Stimulated activated CD8-positive, alpha-beta memory T cell treated with anti-CD3 and anti-CD28 coated beads, Interleukin-4, amount 100 ng/mL, for 1 hour (primary cell): Measurements from ENCODE around the gene HOXD11.
A peak's percentile ranks its signal among the peaks of the same experiment; 100 is the strongest.

Experiments
- DNase-seq, 2 donors: peaks; one replicate each; pipeline ENCODE4 v3.0.0-alpha.2; 2020; ENCODE audit warnings: low read depth in 2 of 2, low spot score in 1 of 2

Gene HOXD11

DNA sequence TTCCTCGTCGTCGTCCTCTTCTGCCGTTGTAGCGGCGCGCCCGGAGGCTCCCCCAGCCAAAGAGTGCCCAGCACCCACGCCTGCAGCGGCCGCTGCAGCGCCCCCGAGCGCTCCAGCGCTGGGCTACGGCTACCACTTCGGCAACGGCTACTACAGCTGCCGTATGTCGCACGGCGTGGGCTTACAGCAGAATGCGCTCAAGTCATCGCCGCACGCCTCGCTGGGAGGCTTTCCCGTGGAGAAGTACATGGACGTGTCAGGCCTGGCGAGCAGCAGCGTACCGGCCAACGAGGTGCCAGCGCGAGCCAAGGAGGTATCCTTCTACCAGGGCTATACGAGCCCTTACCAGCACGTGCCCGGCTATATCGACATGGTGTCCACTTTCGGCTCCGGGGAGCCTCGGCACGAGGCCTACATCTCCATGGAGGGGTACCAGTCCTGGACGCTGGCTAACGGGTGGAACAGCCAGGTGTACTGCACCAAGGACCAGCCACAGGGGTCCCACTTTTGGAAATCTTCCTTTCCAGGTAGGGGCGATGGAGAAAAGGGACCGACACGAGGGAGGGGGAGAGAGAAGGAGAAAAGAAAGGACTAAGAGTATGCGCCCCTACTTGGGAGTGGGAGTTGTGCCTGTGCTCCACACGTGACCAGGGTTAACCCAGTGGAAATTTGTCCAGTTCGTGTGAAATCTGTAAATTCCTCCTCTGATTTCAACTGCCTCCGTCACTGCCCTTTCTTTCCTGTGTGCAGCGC, 13.8 kb upstream of the HOXD11 start:
- DNase-seq = no peak

- no peak for DNase-seq
Observed at GRCh38 chr2:176093898-176094249, 13.2 kb upstream of the HOXD11 start.

- DNase-seq = no peak
Observed at GRCh38 chr2:176094349-176094748, 12.7 kb upstream of the HOXD11 start.

DNA sequence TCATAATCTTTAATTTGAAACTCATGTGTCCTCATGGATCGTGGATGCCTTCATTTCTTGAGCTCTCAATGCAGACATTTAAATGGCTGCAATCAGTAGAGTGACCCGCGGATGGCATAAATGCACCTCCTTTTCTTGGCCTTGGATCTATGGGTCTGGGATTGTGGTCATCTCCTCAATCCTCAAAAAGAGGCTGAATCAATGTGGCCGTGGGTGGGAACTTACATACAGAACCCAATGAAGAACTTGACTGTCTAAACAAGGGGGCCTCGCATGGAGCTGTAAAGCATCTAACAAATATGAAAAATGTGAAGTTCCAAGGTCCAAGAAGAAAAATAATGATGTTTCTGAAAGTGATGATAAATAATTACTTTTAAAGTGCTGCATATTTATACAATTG, 11.7 kb upstream of the HOXD11 start:
- no peak for DNase-seq

DNA sequence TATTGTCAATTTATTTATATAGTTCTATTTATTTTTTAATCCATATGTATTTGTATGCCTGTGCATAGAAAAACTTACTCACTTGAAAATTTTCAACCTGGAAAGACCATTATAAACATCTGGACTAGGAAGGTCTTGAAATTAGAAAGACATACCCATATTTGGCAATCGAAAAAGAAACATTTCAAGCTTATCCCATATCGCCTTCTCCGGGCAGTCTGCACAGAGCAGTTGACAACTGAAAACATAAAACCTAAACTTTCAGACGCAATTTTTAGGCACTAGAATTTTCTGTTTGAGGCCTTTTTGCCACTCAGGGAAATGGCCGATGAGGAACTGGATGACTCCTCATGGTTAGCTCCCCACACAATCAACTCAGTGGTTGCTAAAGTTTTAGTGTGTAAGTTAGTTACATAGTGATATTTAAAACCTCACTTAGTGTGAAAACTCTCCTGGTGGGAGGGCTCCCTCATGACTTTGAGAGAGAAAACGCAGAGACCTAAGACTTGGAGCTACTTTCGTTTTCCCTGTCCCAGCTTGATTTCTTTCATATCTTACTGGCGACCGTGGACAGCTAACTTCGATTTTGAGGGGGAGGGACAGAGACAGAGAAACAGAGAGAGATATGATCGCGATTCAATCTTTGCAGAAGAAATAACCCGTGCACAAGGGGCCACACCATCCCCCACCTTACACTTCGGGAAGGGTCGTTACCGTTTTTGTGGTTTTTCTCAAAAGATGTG, 10.7 kb upstream of the HOXD11 start:
- no peak for DNase-seq

DNA sequence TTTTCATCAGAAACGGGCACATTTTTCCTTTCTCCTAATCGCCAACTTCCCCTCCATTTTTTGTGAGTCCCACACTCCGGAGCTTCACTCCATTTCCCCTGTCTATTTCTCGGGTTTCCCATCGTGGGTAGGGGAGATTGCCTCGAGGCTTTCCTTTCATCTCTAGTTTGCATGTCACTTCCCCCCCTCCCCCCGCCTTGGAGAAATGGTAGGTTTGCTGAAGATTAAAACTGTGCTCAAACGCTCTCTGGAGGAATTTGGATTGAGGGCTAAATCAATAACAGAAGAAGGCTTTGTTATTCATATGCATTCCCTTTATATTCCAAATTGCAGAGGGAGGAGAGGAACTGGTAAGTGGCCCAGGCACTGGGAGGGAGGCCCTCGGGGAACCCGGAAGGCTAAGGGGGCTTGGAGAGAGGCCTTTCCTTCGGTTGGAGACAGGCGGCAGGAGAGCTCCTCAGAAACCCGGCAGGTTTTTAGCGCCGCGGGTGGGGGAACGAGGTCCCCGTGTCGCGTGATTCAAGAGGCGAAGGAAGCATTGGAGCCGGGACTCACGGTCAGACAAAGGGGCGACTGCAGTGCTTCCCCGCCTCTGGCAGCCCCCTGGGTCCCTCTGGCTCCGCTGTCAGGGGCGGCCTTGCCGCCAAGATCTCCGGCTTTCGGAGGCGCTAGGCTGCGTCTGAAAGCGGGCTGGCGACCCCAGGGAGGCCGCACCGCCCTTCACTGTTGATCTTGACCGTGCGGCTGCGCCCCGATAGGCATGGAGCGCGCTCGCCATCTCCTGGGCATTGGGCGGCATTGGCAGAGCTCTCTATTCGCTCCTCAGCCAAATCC, 9.9 kb upstream of the HOXD11 start:
- DNase-seq = peak in 1 of 2 donors; percentile 19

GRCh38 chr2:176097820-176098365, 9.2 kb upstream of the HOXD11 start:
- no peak for DNase-seq

DNA sequence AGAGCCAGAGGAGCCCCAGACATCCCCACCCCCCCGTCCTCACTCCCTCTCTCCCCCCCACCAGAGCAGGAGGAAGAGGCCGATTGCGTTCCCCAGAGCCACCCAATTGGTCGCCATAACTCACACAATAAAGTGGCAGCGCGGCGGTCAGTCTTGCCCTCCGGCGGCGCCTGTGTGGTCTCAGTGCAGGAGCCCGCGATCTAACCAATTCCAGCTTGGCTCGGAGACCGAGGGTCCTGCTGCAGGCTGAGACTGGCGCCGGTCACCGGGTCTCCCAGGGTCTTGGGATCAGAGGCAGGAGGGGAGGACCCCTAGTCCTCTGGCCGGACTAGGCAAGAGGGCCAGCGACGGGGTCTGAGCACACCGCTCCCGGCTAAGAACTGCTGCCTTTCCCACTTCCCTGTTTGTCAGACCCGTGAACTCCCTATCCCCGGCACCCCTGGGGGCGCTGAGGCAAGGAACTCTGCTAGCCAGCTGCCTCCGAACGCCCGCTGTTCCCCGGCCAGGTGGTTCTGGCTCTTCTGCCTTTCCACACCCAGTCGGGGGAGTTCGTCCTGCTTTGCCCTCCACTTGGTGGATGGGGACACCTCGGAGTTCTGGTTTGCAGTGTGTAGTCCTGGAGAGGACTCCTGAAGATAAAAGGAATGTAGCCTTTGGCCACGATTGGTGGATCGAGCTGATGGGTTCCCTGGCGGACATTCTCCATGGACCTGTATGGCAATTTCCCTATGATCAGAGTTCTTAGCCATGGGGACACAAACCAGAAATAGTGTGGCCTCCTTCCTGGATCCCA, 8.5 kb upstream of the HOXD11 start:
- DNase-seq = no peak

DNA sequence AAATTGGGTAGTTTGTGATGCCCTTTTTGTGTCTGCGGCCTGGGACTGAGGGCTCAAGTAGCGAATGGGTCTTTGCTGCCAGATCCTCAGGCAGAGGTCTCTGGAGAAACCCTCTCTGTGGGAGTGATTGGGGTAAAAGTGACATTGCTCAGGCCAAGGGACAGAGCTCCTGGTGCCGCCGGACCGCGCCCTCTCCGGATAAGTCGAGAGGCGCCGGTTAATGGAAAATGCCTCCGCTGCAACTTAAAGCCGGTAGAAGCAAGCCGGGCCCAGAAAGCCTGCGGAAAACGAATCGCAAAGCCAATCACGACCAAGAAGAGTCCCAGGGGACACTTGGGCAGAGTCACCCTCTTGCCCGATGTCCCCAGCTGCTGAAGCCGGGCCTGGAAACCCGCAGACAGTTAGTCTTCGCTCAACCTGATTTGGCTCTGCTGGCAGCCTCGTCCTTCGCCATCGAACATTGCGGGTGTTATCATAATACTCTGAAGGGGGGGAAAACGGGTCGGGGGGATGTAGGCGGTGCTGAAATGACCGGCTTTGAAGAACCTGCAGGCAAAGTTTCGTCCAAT, 7.8 kb upstream of the HOXD11 start:
- DNase-seq = no peak

DNA sequence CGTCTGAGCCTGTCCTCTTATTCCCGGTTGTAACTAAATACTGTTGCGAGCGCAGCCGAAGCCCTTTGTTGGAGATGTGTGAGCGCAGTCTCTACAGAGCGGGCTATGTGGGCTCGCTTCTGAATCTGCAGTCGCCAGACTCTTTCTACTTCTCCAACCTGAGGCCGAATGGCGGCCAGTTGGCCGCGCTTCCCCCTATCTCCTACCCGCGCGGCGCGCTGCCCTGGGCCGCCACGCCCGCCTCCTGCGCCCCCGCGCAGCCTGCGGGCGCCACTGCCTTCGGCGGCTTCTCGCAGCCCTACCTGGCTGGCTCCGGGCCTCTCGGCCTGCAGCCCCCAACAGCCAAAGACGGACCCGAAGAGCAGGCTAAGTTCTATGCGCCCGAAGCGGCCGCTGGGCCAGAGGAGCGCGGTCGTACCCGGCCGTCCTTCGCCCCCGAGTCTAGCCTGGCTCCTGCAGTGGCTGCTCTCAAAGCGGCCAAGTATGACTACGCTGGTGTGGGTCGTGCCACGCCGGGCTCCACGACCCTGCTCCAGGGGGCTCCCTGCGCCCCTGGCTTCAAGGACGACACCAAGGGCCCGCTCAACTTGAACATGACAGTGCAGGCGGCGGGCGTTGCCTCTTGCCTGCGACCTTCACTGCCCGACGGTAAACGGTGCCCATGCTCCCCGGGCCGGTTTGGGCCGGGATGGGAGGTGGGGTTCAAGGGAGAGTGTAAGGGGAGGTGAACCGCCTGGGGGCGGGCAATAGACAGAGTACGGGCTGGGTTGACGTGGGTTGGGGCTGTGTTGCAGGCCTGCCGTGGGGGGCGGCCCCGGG, 7.1 kb upstream of the HOXD11 start, which contains the start of gene HOXD12:
Gene HOXD12, plus strand, starts transcription at position 68 of the 819 bp plus-strand sequence. Its CDS starts 7 bp downstream, at position 75.
- DNase-seq = no peak

- DNase-seq = no peak
Observed at GRCh38 chr2:176100547-176101140, 6.4 kb upstream of the HOXD11 start.

DNA sequence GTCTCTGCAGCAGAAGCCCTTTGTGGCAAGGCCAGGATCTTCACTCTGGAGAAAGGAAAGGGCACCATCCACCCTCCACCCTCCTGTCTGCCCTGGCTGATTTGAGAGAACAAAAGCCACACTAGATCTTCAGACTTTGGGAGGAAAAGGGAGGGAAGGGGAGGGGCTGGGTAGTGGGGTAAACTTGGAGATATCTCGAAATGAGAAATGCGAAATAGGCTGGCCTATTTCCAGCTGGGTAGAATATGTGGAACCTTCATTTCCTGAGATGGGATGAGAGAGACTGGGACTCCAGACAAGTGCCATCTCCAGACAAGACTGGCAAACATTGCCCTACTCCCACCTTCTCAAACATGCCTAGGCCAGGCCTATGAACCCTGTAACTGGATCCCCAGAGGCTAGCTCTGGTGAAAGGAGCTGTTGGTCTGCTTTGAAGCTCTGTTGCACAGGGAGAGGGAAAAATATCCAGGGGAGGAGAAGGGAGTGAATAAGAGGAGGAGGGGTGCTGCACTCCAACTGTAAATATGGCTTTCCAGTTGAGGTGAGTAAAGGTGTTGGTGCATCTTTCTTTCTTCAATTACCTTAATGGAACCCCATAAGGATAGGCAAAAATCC, 5.8 kb upstream of the HOXD11 start:
- DNase-seq = no peak

DNA sequence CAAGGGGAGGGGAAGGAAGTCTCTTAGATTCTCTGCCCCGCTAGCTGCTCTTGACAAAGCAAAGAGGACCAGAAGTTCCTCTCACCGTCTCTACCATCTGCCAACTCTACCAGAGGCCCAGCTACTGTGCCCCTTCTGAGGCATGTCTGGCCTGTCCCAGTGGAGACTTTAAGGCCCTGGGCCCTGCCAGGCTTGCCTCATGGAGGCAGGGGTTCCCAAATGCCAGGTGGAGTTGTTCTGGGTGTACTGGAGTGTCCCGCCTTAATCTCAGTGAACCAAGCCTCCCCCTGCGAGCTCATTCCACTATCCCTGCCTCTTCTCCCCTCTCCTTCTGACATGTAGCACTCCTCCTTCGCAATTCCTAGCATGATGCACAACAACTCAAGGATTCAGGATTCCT, 5.2 kb upstream of the HOXD11 start:
- DNase-seq = no peak

DNA sequence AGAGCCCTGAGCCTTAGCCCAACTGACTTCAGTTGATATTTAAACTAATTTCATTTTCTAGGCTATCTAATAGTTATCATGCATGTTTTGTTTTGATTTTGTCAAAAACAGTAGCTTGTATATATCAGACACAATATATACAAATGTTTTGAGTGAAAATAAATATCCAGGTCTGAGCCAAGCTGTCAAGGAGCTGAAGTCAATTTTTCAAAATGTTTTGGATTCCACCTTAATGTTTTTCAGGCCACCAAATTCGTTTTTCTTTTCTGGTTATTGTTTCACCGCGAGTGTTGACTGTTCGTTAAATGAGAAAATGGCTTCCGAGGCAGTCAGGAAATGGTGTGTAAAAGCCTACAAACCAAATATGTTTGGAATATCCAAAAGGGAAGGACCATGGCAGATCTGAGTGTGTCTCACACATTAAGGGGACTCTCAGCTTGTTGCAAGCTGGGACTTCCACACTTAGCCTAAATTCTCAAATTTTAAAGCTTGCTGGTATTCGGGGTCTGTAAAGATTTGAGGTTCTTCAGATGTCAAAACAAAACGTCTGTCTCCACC, 4.7 kb upstream of the HOXD11 start:
- DNase-seq = no peak

DNA sequence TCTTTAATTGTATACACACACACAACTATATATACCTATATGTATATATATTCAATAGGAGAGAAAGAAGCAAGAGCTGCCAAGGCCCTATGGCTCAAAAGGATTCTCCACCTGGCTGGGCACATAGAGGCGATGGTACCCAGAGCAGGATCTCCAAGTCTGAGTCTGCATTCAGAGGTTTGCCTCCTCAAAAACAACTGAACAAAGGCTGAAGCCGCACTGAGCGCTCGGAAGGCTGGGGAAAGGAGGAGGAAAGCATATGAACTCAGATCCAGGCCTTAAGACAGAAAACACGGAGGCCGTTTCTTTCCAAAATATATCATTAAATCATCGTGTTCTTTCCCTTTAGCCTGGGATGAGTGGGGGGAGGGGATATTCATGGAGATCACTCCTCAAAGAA, 3.9 kb upstream of the HOXD11 start:
- no peak for DNase-seq

GRCh38 chr2:176103742-176104315, 3.3 kb upstream of the HOXD11 start:
- no peak for DNase-seq

DNA sequence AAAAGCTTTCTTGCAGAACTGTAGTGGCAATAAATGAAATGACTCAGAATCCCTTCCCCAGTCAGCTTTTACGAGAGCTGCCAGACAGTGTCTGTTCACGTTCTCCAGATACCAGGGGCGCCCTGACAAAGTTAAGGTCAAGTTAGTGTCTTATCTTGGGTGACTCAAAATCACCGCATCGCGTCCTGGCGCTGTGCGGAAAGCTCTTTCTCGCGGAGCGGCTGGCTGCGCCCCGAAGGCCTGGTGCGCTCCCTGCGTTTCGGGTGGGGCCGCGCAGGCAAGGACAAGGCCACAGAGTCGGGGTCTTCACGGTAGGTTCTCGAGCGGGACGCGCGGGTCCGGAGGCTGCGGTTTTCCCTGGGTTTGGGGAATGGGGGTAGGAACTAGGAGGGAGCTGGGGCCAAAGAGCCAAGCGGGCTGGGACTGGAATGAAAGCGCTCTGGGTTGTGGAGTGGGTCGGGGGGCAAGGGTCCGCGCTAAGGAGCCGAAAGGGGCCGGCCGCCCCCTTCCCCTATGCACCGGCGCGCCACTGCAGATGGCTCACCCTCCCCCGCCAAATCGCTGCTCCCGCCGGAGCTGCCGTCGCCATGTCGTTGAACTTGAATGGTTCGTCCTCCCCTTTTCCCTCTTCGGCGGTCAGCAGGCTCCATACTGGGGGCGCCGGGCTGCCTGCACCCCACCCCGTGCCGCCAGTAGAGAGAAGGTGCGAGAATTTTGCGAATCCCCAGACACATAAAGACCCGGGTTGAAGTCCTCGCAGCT, 2.6 kb upstream of the HOXD11 start:
- no peak for DNase-seq
